OCI-LY7 (cell line): ENCODE measurements around the gene LIMK1.

Experiments
- CTCF ChIP-seq: fragments of 200-600 bp; sonication (generic); conservative IDR thresholded peaks from 2 replicates; pipeline ENCODE4 v1.5.1; 2014; ENCODE audit warnings: mild to moderate bottlenecking, antibody characterized with exemption, low read length, moderate library complexity, mixed read lengths
- EZH2phosphoT487 ChIP-seq: fragments of 200-600 bp; sonication (generic); IDR thresholded peaks from 2 replicates; pipeline ENCODE4 v1.6.1; 2018; ENCODE audit warnings: low read depth, borderline replicate concordance, mild to moderate bottlenecking, mixed run types, antibody characterized with exemption, low read length, moderate library complexity, mixed read lengths

GRCh38 chr7:74105992-74106391, 22.4 kb downstream of the LIMK1 start:
- TF ChIP-seq CTCF (no peak), EZH2phosphoT487 (no peak)
